NCI-H2196 (cell line): Measurements from ENCODE around the gene SLC6A19.

Source experiments
- DNase-seq: peaks from one replicate; lab custom pipeline; 2025; ENCODE audit not compliant: unreplicated experiment; lab: John Stamatoyannopoulos, UW

Gene SLC6A19

DNA sequence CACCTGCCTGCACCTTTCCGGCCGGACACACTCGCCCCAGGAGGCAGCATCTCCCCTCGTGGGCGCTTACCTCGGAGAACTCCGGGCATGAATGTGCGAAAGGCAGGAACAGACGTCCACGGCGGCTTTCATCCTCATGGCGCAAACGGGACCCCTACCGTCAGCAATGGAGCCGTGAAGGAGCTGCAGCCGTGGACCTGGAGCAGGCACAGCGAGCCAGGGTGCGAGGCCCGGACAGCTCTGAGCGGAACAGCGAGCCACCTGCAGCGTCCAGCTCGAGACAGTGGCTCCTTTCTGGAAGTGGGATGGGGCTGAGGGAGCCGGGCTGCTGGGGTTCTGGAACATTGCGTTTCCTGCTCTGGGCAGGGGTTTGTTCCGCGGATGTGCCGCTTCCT, 7.8 kb upstream of the SLC6A19 start:
- DNase-seq: no peak

DNA sequence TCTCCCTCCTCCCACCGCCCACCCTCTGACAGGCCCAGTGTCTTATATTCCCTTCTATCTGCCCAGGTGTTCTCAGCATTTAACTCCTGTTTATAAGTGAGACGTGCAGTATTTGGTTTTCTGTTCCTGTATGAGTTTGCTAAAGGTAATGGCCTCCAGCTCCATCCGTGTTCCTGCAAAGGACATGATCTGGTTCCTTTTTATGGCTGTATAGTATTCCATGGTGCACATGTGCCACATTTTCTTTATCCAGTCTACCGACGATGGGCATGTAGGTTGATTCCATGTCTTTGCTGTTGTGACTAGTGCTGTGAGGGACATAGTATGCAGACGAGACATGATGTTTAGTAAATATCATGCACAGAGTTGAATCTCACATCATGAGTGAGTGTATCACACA, 7.0 kb upstream of the SLC6A19 start:
- DNase-seq: no peak

DNA sequence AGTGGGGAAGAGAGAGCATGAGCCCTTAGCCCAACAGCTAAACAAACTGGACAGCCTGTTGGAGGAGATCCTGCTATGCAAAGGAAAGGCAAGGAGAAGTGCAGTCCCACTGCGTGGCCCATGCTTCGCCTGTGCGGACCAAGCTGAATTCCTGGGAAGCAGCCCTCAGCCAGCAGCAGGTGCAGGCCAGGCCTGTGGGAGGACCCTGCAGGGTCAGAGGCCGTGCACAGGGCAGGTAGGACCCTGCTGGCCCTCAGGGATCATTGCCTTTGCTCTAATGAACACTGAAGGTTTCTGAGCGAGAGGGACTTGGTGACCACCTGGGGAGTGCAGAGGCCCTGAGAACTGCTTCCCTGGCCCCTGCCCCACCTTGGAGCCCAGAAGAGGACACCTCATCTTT, 6.0 kb upstream of the SLC6A19 start:
- DNase-seq: no peak

- DNase-seq: no peak
Observed at GRCh38 chr5:1195916-1196315, 5.5 kb upstream of the SLC6A19 start.

DNA sequence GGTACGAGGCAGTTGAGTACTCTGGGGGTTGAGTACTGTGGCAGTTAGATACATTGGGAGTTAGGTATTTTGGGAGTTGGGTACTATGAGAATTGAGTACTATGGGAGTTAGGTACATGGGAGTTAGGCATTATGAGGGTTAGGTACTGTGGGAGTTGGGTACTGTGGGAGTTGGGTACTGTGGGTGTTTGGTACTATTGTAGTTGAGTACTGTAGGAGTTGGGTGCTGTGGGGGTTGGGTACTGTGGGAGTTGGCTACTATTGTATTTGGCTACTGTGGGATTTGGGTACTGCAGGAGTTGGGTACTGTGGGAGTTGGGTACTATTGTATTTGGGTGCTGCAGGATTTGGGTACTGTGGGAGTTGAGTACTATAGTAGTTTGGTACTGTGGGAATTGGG, 4.8 kb upstream of the SLC6A19 start:
- DNase-seq: no peak

DNA sequence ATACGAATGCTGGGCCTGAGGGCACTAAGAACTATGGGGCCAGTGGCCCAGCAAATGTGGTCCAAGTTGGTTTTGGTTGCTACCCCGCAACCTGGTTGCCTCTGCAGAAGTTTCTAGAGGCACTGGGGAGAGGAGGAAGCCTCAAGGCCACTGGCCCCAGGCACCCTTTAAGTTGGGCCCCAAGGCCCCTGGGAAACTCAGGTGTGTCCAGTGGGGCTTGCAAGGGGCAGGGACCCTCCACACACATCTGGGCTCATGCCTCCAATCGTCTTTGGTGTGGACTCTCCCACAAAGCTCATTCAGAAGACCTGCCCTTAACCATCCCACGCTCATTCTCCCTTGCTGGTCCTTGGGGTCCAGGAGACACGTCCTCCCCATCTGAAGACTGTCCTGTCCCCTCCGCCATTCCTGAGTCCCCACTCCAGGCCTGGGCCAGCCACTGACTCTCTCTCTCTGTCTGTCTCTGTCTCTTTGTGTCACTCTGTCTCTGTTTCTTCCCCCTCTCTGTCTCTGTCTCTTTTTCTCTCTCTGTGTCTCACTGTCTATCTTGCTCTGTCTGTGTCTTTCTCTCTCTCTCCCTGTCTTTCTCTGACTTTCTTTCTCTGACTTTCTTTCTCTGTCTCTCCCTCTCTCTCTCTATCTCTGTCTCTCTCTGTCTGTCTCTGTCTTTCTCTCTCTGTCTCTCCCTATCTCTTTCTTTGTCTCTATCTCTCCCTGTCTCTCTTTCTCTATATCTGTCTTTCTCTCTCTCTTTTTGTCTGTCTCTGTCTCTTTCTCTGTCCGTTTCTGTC, 3.3 kb upstream of the SLC6A19 start:
- DNase-seq: no peak

GRCh38 chr5:1199340-1199648, 2.1 kb upstream of the SLC6A19 start:
- no peak for DNase-seq

DNA sequence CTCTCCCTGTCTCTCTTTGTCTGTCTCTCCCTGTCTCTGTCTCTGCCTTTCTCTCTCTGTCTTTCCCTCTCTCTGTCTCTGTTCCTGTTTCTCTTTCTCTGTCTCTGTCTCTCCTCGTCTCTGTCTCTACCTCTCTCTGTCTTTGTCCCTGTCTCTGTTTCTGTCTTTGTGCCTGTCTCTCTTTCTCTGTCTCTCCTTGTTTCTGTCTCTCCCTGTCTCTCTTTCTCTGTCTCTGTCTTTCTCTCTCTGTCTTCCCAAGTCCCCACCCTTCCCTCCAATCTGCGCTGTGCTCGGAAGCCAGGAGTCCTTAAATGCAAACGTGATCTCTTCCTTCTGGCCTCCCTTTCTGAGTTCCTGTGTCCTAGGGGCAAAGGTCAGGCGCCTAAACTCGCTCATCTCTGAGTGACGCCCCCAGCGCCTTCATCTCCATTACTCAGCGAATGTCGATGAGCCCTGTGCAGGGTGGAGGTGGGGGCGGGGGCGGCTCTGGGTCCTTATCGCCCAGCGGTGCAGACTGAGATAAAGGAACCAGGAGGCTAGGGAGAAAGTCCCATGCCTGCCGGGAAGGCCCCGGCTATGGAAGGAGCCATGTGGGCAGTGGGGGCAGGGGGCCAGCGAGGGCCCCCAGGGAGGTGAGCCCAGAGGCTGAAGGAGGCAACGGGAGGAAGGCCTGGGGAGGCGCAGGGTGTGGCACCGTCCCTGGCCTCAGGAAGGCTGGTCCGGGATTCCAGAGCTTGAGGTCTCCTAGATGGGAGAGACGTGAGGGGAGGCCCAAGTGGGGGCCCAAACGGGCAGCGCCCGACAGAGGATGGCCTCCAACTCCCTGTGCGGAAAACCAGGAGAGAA, 1.5 kb upstream of the SLC6A19 start:
- no peak for DNase-seq

DNA sequence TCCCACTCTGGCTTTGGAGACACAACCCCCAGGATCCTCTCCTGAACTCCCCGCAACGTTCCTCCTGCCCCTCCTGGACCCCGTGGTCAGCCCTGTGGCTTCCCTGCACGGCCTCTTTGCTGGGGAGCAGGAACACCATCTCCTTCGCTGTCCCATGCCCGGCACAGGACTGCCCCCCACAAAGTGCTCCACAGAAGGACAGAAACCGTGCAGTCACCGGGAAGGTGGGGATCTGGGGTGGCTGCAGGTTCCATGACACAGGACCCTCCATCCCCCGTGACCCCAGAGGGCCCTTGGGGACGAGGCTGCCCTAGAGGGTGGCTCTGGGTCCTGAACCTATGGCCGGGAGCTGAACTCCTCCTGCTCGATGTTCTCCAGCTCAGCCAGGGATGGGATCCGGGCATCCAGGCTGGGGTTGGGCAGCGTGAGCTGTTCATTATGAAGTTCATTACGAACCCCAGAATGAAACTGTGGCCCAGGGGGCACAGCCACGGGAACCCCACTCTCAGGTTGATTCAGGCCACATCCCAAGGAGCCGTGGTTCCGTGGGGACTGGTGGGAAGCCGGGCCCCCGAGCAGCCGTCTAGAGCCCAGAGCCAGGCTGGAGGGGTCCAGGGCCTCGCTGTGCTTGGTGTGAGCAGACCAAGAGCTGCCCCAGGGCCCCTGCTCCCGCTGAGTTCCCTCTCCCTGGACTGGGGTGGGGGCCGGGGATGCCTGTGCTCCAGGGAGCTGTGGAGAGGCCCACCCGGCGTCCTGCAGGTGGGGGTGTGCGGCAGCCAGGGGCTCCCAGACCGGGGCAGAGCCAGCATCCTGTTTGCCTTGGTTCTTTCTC, 684 bp upstream of the SLC6A19 start:
- DNase-seq: no peak

GRCh38 chr5:1202026-1202797, 817 bp downstream of the SLC6A19 start:
- no peak for DNase-seq

GRCh38 chr5:1202798-1203185, 1.4 kb downstream of the SLC6A19 start:
- DNase-seq: no peak

GRCh38 chr5:1203311-1203967, 2.0 kb downstream of the SLC6A19 start:
- no peak for DNase-seq

- DNase-seq: no peak
Observed at GRCh38 chr5:1203968-1204692, 2.7 kb downstream of the SLC6A19 start.

- DNase-seq: peak; percentile 60
Observed at GRCh38 chr5:1204693-1205242, 3.4 kb downstream of the SLC6A19 start.

GRCh38 chr5:1205255-1206180, 4.1 kb downstream of the SLC6A19 start:
- no peak for DNase-seq

DNA sequence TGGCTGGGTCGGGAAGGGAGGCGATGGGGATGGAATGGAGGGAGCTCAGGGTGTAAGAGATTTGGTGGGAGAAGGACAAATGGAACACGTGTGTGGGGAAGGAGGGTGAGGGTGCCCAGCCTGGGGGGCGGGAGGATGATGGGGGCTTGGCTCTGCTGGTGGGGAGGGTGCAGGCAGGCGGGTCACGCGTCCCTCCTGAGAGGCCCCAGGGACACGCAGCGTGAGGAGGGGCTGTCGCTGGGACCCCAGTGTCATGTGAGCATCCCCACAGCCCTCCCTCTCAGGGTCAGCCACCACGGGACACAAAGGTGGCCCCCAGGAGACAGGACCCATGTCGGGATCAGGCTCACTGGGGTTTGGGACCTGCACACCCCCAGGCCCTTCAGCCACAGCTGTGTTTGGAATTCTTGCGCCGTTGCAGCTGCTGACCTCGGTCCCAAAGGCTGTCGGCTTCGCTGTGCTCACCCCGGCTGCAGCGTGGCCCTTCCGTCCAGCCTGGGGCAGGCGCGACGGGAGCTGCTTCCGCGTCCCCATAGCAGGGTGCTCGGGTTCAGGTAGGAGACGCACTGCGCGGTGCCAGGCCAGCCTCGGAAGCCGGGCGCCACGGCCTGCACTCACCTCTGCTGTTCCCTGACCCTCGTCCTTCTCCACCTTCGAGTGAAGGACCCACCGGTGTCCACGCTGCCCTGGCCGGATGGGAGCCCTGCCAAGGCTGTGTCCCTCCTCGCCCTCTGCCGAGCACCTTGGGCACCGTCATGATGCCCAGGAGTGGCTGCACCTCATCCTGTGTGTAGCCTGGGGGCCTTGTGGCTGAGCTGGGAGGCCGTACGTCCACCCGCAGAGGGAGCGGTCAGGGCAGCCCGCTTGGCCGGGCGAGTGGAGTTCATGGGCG, 5.4 kb downstream of the SLC6A19 start:
- no peak for DNase-seq

GRCh38 chr5:1207555-1207954, 6.2 kb downstream of the SLC6A19 start:
- no peak for DNase-seq
